ENCODE data around the gene TBC1D22A.

TBC1D22A gene

GRCh38 chr22:47005506-47006408, 243.3 kb downstream of the TBC1D22A start:
- TF ChIP-seq CTCF (IDR thresholded peaks at IDR 0.05; ENCODE audit: low read depth, low read length): no peak
- no peak overlapping the region for H3K4me3 ChIP-seq (ENCODE audit: low read depth, low read length)

GRCh38 chr22:47006433-47006832, 244.0 kb downstream of the TBC1D22A start:
- no peak overlapping the region for H3K4me3 ChIP-seq (ENCODE audit: low read depth, low read length)
- no peak for TF ChIP-seq CTCF (IDR thresholded peaks at IDR 0.05; ENCODE audit: low read depth, low read length)

GRCh38 chr22:47006869-47007268, 244.4 kb downstream of the TBC1D22A start:
- no peak for TF ChIP-seq CTCF (IDR thresholded peaks at IDR 0.05; ENCODE audit: low read depth, low read length)
- no peak overlapping the region for H3K4me3 ChIP-seq (ENCODE audit: low read depth, low read length)

GRCh38 chr22:47007496-47007895, 245.0 kb downstream of the TBC1D22A start:
- no peak for TF ChIP-seq CTCF (IDR thresholded peaks at IDR 0.05; ENCODE audit: low read depth, low read length)
- no peak overlapping the region for H3K4me3 ChIP-seq (ENCODE audit: low read depth, low read length)

- H3K4me3 ChIP-seq (ENCODE audit: low read depth, low read length): no peak overlapping the region
- no peak for TF ChIP-seq CTCF (IDR thresholded peaks at IDR 0.05; ENCODE audit: low read depth, low read length)
Observed at GRCh38 chr22:47008208-47008885, 245.9 kb downstream of the TBC1D22A start.

GRCh38 chr22:47009304-47010101, 247.1 kb downstream of the TBC1D22A start:
- no peak for TF ChIP-seq CTCF (IDR thresholded peaks at IDR 0.05; ENCODE audit: low read depth, low read length)
- no peak overlapping the region for H3K4me3 ChIP-seq (ENCODE audit: low read depth, low read length)

Measured in WI38 (cell line).